ENCODE data around the gene PMM2.
"Not testable (repeated sequence)": the region's sequence is repeated elsewhere in the genome, so short reads cannot be mapped to it uniquely, and the experiment has no call there.

Gene PMM2

DNA sequence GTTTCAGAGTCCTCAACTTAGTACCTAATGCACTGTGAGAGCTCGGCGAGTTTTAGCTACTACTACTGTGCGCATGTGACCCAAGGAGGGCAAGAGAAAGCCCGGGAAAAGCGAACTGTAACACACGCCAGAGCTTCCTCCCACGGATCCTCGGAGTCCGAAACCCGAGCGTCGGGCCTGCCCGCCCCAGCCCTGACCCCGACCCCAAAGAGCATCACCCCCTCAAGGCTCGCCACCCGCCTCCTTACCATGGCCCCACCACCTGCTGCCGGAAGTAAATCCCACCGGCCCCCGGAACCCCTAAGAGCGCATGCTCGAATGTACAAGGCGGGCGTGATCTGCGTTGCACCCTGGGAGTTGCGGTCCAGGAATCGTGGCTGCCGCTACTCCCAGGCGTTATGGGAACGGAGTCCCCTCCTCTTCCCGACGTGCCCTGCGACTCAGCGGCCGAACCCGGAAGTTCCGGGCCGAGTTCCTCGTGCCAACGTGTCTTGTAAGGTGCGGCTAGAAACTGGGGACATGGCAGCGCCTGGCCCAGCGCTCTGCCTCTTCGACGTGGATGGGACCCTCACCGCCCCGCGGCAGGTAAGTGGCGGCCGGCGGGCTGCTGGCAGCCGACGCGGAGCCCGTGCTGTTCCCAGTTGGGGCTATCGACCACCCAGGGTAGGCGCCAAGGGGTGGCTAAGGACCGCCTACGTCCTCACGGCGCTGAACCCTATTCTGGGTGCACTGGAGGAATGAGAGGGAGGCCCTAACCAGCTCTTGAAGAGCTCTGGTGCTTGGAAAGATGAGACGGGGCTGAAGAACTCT is at the start of gene PMM2, which contains the start of gene TMEM186:
Gene PMM2, plus strand, starts transcription at position 476 of the 810 bp plus-strand sequence. Its CDS starts 44 bp downstream, at position 520.
Gene TMEM186, minus strand, starts transcription at position 276 of the 810 bp plus-strand sequence. Its CDS starts 25 bp downstream, at position 251.
- Histone ChIP-seq H3K36me3 (ENCODE audit: control insufficient read depth, low read depth, low read length) (peaks cover 10% of the 10 kb centered on the region), H3K9me3 (ENCODE audit: control insufficient read depth, low read depth, low read length) (no peaks in the 10 kb centered on the region), H3K27ac (ENCODE audit: low read length) (peak within 1 kb of the TSS; percentile 82), H3K9ac (ENCODE audit: low read length) (peak within 1 kb of the TSS; percentile 87), H3K4me1 (ENCODE audit: control insufficient read depth, low read depth, low read length) (peaks cover 7% of the 10 kb centered on the region), H3K27me3 (ENCODE audit: control insufficient read depth, insufficient read depth, low read length) (no peaks in the 10 kb centered on the region), H3K4me3 (ENCODE audit: low read length) (peak within 1 kb of the TSS; percentile 95)

DNA sequence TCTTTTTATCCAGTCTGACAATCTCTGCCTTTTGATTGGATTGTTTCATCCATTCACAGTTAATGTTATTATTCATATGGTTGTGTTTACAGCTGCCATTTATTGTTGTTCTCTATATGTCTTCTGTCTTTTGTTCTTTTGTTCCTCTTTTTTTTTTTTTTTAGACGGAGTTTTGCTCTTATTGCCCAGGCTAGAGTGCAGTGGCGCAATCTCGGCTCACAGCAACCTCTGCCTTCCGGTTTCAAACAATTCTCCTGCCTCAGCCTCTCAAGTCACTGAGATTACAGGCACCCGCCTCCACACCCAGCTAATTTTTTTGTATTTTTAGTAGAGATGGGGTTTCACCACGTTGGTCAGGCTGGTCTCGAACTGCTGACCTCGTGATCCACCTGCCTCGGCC is 48.7 kb upstream of the PMM2 start:
- not testable (repeated sequence) for H3K9ac ChIP-seq (ENCODE audit: low read length); H3K27ac ChIP-seq (ENCODE audit: low read length); H3K9me3 ChIP-seq (ENCODE audit: control insufficient read depth, low read depth, low read length); H3K4me3 ChIP-seq (ENCODE audit: low read length); H3K4me1 ChIP-seq (ENCODE audit: control insufficient read depth, low read depth, low read length); H3K27me3 ChIP-seq (ENCODE audit: control insufficient read depth, insufficient read depth, low read length); H3K36me3 ChIP-seq (ENCODE audit: control insufficient read depth, low read depth, low read length)

DNA sequence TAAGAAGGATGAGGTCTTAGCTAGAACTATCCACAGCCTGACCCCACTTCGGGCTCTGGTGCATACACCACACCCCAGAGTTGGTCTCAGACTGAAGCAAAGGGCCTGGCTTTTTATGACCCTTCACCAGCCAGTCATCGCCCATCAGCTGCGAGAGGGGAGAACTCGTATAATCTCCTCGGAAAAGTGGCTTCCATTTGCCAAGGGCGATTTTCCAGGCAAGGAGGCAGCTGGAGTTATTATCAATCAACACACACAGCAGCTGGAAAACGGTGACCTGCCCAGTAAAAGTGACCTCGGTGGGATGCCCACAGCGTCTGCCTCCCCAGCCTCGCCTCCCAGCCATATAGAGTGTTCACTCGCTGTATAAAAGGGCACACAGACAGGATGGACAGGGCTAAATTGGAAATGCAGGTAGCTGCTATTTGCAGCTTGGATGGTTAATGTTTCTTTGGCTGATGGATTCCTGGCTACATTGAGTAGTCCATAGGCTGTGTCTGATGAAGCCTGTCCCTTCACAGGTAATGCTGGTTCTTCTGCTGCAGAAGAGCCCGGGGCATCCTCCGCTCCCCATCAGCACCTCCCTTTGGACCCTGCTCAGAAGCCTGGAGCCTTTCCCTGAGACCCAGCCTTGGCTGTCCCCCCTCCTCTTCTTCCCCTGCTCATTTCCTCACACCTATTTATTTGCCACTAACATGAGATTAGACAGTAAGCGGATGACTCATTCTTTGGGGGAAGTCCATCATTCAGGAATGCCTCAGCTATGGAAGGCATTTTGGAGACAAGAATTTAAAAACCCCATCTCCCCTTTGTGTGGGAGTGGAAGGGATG is 45.9 kb upstream of the PMM2 start:
- no peak overlapping the region for H3K27ac ChIP-seq (ENCODE audit: low read length)

DNA sequence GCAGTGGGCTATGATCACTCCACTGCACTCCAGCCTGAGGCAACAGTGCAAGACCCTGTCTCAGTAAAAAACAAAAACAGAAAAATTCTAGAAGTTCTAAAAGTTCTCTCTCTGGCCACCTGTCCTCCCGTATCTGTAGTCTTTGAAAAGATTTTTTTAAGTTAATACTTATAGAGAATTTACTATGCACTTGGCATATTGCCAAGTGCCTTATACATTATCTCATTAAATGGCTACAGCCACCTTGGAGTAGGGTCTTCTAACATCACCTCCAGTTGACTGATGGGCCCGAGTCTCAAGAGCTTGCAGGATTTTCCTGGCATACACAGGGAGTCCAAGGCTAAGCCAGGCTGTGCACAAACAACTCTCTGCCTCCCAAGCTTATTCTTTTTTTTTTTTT is 44.9 kb upstream of the PMM2 start:
- H3K36me3 ChIP-seq (ENCODE audit: control insufficient read depth, low read depth, low read length) = no peaks in the 10 kb centered on the region
- no peaks in the 10 kb centered on the region for H3K9me3 ChIP-seq (ENCODE audit: control insufficient read depth, low read depth, low read length)
- H3K27ac ChIP-seq (ENCODE audit: low read length) = no peak overlapping the region
- no peaks in the 10 kb centered on the region for H3K4me1 ChIP-seq (ENCODE audit: control insufficient read depth, low read depth, low read length)
- no peak overlapping the region for H3K9ac ChIP-seq (ENCODE audit: low read length)
- no peak overlapping the region for H3K4me3 ChIP-seq (ENCODE audit: low read length)
- H3K27me3 ChIP-seq (ENCODE audit: control insufficient read depth, insufficient read depth, low read length) = no peaks in the 10 kb centered on the region

More for the DNA sequence above, 45.9 kb upstream of the PMM2 start:
- Histone ChIP-seq H3K27me3 (ENCODE audit: control insufficient read depth, insufficient read depth, low read length) (no peaks in the 10 kb centered on the region), H3K9ac (ENCODE audit: low read length) (no peak overlapping the region), H3K9me3 (ENCODE audit: control insufficient read depth, low read depth, low read length) (no peaks in the 10 kb centered on the region), H3K4me3 (ENCODE audit: low read length) (no peak overlapping the region), H3K4me1 (ENCODE audit: control insufficient read depth, low read depth, low read length) (no peaks in the 10 kb centered on the region), H3K36me3 (ENCODE audit: control insufficient read depth, low read depth, low read length) (no peaks in the 10 kb centered on the region)

DNA sequence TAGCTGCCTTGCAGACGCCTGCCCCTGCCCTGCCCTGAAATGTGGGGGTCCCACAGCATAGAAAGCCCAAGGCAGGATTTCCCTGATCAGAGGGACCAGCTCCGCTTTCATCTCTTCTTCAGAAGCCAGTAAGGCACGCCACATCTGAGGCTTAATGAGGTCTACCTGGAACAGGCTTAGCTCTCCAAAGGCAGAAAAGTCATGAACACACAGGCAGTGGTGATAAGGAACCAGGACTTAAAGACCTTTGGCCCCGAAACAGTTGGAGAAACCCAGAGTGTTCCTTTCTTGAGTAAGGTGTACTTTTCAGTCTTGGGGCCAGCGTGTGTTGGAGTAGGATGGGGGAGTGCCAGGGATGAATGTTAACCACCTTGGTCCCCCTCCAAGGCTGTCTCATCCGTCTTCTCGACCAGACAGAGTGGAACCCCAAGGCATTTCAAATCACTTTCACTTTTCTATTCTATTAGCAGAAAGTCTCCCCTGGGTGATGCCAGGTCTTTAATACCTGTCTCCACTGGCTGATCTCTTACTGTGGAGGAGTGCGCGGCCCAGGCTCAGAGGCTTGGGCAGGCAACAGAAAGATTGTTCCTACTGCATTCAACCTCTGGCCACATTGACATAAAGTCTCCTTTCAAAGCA is 44.1 kb upstream of the PMM2 start:
- Histone ChIP-seq H3K4me1 (ENCODE audit: control insufficient read depth, low read depth, low read length) (no peaks in the 10 kb centered on the region), H3K36me3 (ENCODE audit: control insufficient read depth, low read depth, low read length) (no peaks in the 10 kb centered on the region), H3K27ac (ENCODE audit: low read length) (no peak overlapping the region), H3K4me3 (ENCODE audit: low read length) (no peak overlapping the region), H3K9ac (ENCODE audit: low read length) (no peak overlapping the region), H3K9me3 (ENCODE audit: control insufficient read depth, low read depth, low read length) (no peaks in the 10 kb centered on the region), H3K27me3 (ENCODE audit: control insufficient read depth, insufficient read depth, low read length) (no peaks in the 10 kb centered on the region)

DNA sequence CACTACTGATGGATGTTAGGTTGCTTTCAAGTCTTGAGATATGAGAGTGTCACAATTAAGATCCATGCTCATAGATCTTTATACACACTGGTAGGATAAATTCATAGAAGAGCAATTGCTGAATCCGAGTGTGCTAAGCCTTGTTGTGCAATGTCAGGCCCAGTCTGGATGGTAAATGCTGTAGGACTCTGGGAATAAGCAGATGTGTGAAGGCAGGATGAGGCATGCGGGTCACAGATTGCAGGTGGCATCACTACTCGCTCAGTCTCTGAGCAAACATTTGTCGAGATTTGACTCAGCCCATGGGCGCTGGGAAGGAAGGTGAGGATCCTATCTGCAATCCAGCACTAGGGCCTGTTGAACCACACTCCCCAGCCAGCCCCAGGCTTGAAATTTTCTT is 40.9 kb upstream of the PMM2 start:
- no peaks in the 10 kb centered on the region for H3K9me3 ChIP-seq (ENCODE audit: control insufficient read depth, low read depth, low read length)
- H3K36me3 ChIP-seq (ENCODE audit: control insufficient read depth, low read depth, low read length) = no peaks in the 10 kb centered on the region
- H3K4me3 ChIP-seq (ENCODE audit: low read length) = no peak overlapping the region
- H3K27ac ChIP-seq (ENCODE audit: low read length) = no peak overlapping the region
- no peaks in the 10 kb centered on the region for H3K27me3 ChIP-seq (ENCODE audit: control insufficient read depth, insufficient read depth, low read length)
- no peaks in the 10 kb centered on the region for H3K4me1 ChIP-seq (ENCODE audit: control insufficient read depth, low read depth, low read length)
- no peak overlapping the region for H3K9ac ChIP-seq (ENCODE audit: low read length)

DNA sequence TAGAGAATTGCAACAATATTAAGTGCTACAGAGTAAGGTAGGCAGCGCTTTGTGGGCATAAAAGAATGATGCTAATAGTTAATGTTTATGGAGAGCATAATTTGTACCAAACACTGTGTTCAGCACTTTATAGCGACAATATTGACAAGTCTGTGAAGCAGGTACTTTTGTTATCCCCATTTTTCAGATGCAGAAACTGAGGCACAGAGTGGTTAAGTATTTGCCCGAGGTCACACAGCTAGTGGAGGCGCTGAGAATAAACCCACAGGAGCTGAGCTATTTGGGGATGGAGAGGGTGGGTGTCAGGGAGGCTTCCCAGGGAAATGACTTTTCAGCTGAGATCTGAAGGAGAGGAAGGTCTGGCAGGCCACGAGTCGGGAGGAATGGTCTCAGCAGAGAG is 39.6 kb upstream of the PMM2 start:
- Histone ChIP-seq H3K9me3 (ENCODE audit: control insufficient read depth, low read depth, low read length) (no peaks in the 10 kb centered on the region), H3K4me1 (ENCODE audit: control insufficient read depth, low read depth, low read length) (no peaks in the 10 kb centered on the region), H3K9ac (ENCODE audit: low read length) (no peak overlapping the region), H3K27ac (ENCODE audit: low read length) (no peak overlapping the region), H3K27me3 (ENCODE audit: control insufficient read depth, insufficient read depth, low read length) (no peaks in the 10 kb centered on the region), H3K4me3 (ENCODE audit: low read length) (no peak overlapping the region), H3K36me3 (ENCODE audit: control insufficient read depth, low read depth, low read length) (no peaks in the 10 kb centered on the region)

DNA sequence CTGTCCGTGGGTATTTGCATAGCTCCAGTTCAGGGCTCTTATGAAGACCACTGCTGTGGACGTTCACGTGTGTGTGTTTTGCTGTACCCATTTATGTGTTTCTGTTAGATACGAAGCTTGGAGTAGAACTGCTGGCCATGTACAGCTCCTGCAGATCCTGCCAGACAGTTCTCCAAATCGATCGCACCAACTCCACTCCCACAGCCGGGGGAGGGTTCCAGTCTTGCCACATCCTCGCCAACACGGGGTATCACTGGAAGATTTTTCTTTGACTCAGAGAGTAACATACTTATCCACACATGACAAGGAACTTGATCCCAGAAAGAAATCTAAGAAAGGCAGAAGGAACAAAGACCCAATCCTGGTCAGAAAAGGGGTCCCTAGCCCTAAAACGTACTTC is 37.6 kb upstream of the PMM2 start:
- Histone ChIP-seq H3K27me3 (ENCODE audit: control insufficient read depth, insufficient read depth, low read length) (no peaks in the 10 kb centered on the region), H3K9me3 (ENCODE audit: control insufficient read depth, low read depth, low read length) (no peaks in the 10 kb centered on the region), H3K36me3 (ENCODE audit: control insufficient read depth, low read depth, low read length) (no peaks in the 10 kb centered on the region), H3K27ac (ENCODE audit: low read length) (no peak overlapping the region), H3K4me3 (ENCODE audit: low read length) (no peak overlapping the region), H3K9ac (ENCODE audit: low read length) (no peak overlapping the region), H3K4me1 (ENCODE audit: control insufficient read depth, low read depth, low read length) (peaks cover 8% of the 10 kb centered on the region)

DNA sequence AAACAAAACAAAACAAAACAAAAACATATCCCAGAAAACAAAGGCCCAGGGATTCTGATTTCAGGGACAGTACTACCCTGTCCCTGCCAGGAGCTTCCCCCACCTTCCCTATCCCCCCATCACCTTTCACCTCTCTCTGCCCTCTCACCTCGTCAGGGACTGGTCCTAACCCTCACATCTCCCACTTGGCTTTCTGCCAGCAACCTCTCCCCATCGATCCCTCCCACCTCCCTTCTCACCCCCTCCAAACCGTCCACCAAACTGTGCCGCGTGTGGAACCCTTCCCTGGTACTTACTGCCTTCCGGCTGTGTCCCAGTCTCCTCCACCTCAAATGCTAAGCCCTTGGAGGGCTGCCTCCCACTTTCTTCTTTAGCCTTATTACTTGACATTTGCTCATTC is 36.6 kb upstream of the PMM2 start:
- Histone ChIP-seq H3K27me3 (ENCODE audit: control insufficient read depth, insufficient read depth, low read length) (no peaks in the 10 kb centered on the region), H3K4me3 (ENCODE audit: low read length) (no peak overlapping the region), H3K36me3 (ENCODE audit: control insufficient read depth, low read depth, low read length) (no peaks in the 10 kb centered on the region), H3K9ac (ENCODE audit: low read length) (no peak overlapping the region), H3K4me1 (ENCODE audit: control insufficient read depth, low read depth, low read length) (peaks cover 8% of the 10 kb centered on the region), H3K27ac (ENCODE audit: low read length) (no peak overlapping the region), H3K9me3 (ENCODE audit: control insufficient read depth, low read depth, low read length) (no peaks in the 10 kb centered on the region)

DNA sequence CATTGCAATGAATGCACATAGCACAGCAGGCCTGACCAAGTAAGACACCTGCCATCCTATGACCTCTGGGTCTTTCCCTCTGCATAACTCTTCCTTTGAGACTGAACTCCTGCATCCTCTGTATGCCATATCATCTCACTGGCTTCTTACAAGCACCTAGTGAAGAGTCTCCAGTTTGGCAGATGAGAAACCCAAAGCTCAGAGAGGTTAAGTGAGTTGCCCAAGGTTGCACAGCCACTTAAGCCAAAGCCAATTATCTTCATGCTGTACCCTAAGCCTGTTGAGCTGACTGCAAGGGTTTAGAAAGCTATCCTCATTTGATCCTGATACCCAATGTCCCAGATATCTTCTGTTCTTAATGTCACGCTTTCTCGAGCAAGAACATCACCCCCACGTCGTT is 35.4 kb upstream of the PMM2 start:
- Histone ChIP-seq H3K36me3 (ENCODE audit: control insufficient read depth, low read depth, low read length) (no peaks in the 10 kb centered on the region), H3K4me1 (ENCODE audit: control insufficient read depth, low read depth, low read length) (peaks cover 8% of the 10 kb centered on the region), H3K4me3 (ENCODE audit: low read length) (no peak overlapping the region), H3K27me3 (ENCODE audit: control insufficient read depth, insufficient read depth, low read length) (no peaks in the 10 kb centered on the region), H3K9ac (ENCODE audit: low read length) (no peak overlapping the region), H3K27ac (ENCODE audit: low read length) (no peak overlapping the region), H3K9me3 (ENCODE audit: control insufficient read depth, low read depth, low read length) (no peaks in the 10 kb centered on the region)

DNA sequence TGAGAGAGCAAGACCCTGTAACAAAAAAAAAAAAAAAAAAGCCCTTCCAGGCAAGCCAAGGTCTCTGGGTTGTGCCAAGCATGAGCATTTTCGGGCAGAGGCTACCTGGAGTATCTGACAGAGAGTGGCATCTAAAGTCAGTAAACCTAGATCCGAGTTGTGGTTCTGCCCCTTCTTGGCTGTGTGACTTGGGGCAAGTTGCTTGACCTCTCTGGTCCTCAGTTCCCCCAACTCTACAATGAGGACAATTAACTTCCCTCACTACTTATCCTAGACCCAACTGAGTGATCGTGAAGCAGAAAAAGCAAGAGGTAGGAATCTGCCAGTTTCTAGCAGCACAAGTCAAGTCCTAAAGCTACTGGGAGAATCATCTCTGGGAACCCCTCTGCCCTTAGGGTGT is 34.6 kb upstream of the PMM2 start:
- Histone ChIP-seq H3K36me3 (ENCODE audit: control insufficient read depth, low read depth, low read length) (no peaks in the 10 kb centered on the region), H3K4me1 (ENCODE audit: control insufficient read depth, low read depth, low read length) (peaks cover 8% of the 10 kb centered on the region), H3K9ac (ENCODE audit: low read length) (no peak overlapping the region), H3K27me3 (ENCODE audit: control insufficient read depth, insufficient read depth, low read length) (no peaks in the 10 kb centered on the region), H3K9me3 (ENCODE audit: control insufficient read depth, low read depth, low read length) (no peaks in the 10 kb centered on the region), H3K4me3 (ENCODE audit: low read length) (no peak overlapping the region), H3K27ac (ENCODE audit: low read length) (no peak overlapping the region)
